Measurements from ENCODE around the gene ATXN1. TPM values are rescaled to one million over a fixed set of nuclear protein-coding genes. Genes with fewer than 3 reads are reported as not detected.

The ATXN1 gene
- total RNA-seq, 5 donors from 2014 or later (not counting 1 experiment from before 2014, with no cell fraction given), result 65.1 to 101 (median 77.5) TPM

DNA sequence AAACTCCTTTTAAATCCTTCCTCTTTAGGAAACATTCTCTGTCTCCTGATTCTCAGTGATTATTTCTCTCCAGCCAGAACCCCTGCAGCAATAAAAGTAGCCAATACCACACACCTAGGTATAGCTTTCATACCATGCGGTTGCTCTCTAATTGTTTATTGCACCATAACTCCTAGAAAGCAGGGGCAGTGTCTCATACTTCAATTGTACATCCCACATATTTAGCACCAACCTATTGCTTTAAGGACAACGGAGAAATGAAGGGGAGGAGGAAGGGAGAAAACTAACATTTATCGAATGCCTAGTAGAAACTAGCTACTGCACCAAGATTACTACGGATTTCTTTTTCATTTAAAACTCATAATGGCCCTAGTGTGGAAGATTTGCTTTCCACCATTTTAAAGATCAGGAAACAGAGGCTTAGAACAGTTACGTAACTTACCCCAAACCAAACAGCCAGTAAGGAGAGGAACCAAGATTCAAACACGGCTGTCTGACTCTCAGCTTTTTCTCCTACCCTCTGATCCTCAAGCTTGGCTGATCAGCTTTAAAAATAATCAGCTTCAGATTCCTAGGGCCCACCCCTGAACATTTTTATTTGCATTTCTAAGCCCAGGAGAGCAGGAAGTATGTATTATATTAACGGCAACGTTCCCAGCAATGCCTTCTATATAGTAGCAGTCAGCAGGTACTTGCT lies 43.4 kb upstream of the ATXN1 start:
- Histone ChIP-seq H3K4me1 (ENCODE audit: control insufficient read depth in 1 of 2, extremely low read depth in 1 of 2, insufficient read depth in 2 of 2, low read length in 2 of 2) (no peaks in the 10 kb centered on the region), H3K4me3 (ENCODE audit: control insufficient read depth in 1 of 2, extremely low read depth in 1 of 2, low read length in 1 of 2) (no peak overlapping the region), H3K9me3 (no peaks in the 10 kb centered on the region), H3K27ac (ENCODE audit: low read length) (no peak overlapping the region), H3K27me3 (replicated peaks in 1 of 2; ENCODE audit: control insufficient read depth in 2 of 2, extremely low read depth in 1 of 2, insufficient read depth in 2 of 2, low read length in 1 of 2) (no peaks in the 10 kb centered on the region), H3K36me3 (ENCODE audit: control insufficient read depth in 2 of 2, extremely low read depth in 1 of 2, insufficient read depth in 1 of 2, low read length in 1 of 2) (no peaks in the 10 kb centered on the region)
- ChIA-PET POLR2A (no interaction called here), CTCF (interaction anchor here in 1 of 2 donors (0.6 kb wide), 1 partner anchor 137 kb away, joined by 3 read pairs; no protein-coding TSS in a partner anchor)
- Mint-ChIP-seq H3K27me3 (no peaks in the 10 kb centered on the region), H3K4me3 (no peak overlapping the region), H3K27ac (no peak overlapping the region), H3K36me3 (no peaks in the 10 kb centered on the region), H3K4me1 (no peaks in the 10 kb centered on the region), H3K9me3 (peaks cover 0 to under 1% (median under 1%) of the 10 kb centered on the region in 3 donors)
- no peak for ATAC-seq (replicated peaks in 1 of 4)
- no peak for DNase-seq
- WGBS (ENCODE audit: insufficient coverage), result 90% methylated on average over 2 of the region's 8 CpGs

DNA sequence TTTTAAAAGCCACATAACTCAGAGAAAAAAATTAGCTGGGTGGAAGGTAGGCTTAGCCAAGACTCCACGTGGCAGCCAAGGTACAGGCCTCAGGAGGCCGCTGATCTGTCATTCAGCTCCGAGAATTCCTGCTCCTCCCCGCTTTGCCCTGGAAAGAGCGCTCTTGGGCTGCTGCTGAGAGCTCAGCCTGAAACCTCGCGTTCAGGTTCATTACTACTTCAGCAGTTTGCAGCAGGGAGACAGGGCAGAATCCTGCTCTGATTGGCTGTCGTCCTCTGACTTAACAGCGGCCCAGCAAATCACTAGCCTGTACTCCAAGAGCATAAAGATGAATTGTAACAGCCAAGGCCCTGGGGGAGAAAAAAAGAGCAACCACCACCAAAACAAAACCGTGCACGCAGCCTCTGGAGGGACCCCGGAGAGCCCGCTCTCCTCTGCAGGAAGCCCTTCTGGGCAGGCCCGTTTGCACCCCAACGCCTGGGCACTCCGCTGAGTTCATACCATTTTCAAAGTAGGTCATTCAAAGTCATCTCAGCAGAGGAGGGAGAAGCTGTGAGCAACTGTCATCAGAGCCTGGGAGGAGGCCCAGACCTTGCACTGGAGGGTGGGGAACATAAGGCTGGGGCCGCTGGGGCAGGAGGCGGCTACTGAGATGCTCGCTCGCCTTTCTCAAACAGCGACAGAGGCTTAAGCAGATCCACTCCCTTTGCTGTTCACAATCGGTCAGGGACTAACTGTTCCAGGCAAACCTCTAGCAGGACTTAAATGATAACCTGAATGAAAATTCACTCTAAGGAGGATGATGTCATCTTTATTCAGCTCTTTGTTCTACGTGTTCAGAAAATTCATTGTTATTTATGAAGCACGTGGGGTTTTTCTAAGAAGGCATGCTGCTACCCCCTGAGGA lies 42.3 kb upstream of the ATXN1 start:
- Mint-ChIP-seq H3K36me3 (no peaks in the 10 kb centered on the region), H3K9me3 (no peaks in the 10 kb centered on the region), H3K27me3 (no peaks in the 10 kb centered on the region), H3K4me3 (no peak overlapping the region), H3K4me1 (no peaks in the 10 kb centered on the region), H3K27ac (no peak overlapping the region)
- Histone ChIP-seq H3K4me1 (ENCODE audit: control insufficient read depth in 1 of 2, extremely low read depth in 1 of 2, insufficient read depth in 2 of 2, low read length in 2 of 2) (no peaks in the 10 kb centered on the region), H3K27ac (ENCODE audit: low read length) (no peak overlapping the region), H3K36me3 (ENCODE audit: control insufficient read depth in 2 of 2, extremely low read depth in 1 of 2, insufficient read depth in 1 of 2, low read length in 1 of 2) (no peaks in the 10 kb centered on the region), H3K4me3 (ENCODE audit: control insufficient read depth in 1 of 2, extremely low read depth in 1 of 2, low read length in 1 of 2) (no peak overlapping the region), H3K27me3 (replicated peaks in 1 of 2; ENCODE audit: control insufficient read depth in 2 of 2, extremely low read depth in 1 of 2, insufficient read depth in 2 of 2, low read length in 1 of 2) (no peaks in the 10 kb centered on the region), H3K9me3 (no peaks in the 10 kb centered on the region)
- 94% methylated on average over 20 of the region's 24 CpGs for WGBS (ENCODE audit: insufficient coverage)
- CTCF ChIA-PET, result no interaction called here
- POLR2A ChIA-PET, result no interaction called here
- DNase-seq (no peak), ATAC-seq (replicated peaks in 1 of 4) (no peak)

- H3K4me1 ChIP-seq (ENCODE audit: control insufficient read depth in 1 of 2, extremely low read depth in 1 of 2, insufficient read depth in 2 of 2, low read length in 2 of 2), result no peaks in the 10 kb centered on the region
- no peaks in the 10 kb centered on the region for H3K36me3 Mint-ChIP-seq
- no peaks in the 10 kb centered on the region for H3K4me1 Mint-ChIP-seq
- 90% methylated on average over 2 of the region's 2 CpGs for WGBS (ENCODE audit: insufficient coverage)
- no peaks in the 10 kb centered on the region for H3K9me3 Mint-ChIP-seq
- H3K9me3 ChIP-seq, result no peaks in the 10 kb centered on the region
- DNase-seq (no peak), ATAC-seq (replicated peaks in 1 of 4) (no peak)
- no peaks in the 10 kb centered on the region for H3K27me3 Mint-ChIP-seq
- no peaks in the 10 kb centered on the region for H3K27me3 ChIP-seq (replicated peaks in 1 of 2; ENCODE audit: control insufficient read depth in 2 of 2, extremely low read depth in 1 of 2, insufficient read depth in 2 of 2, low read length in 1 of 2)
- ChIA-PET POLR2A (no interaction called here), CTCF (no interaction called here)
- no peak overlapping the region for H3K27ac Mint-ChIP-seq
- no peak overlapping the region for H3K27ac ChIP-seq (ENCODE audit: low read length)
- H3K4me3 Mint-ChIP-seq, result no peak overlapping the region
- no peak overlapping the region for H3K4me3 ChIP-seq (ENCODE audit: control insufficient read depth in 1 of 2, extremely low read depth in 1 of 2, low read length in 1 of 2)
- H3K36me3 ChIP-seq (ENCODE audit: control insufficient read depth in 2 of 2, extremely low read depth in 1 of 2, insufficient read depth in 1 of 2, low read length in 1 of 2), result no peaks in the 10 kb centered on the region
Measured at GRCh38 chr6:16802071-16802470, 40.8 kb upstream of the ATXN1 start.

- H3K27ac ChIP-seq (ENCODE audit: low read length), result no peak overlapping the region
- H3K9me3 ChIP-seq, result no peaks in the 10 kb centered on the region
- H3K4me3 ChIP-seq (ENCODE audit: control insufficient read depth in 1 of 2, extremely low read depth in 1 of 2, low read length in 1 of 2), result no peak overlapping the region
- DNase-seq (no peak), ATAC-seq (replicated peaks in 1 of 4) (no peak)
- WGBS (ENCODE audit: insufficient coverage), result no CpG with 5 or more reads among the region's 2 CpGs
- Mint-ChIP-seq H3K4me1 (no peaks in the 10 kb centered on the region), H3K9me3 (no peaks in the 10 kb centered on the region), H3K36me3 (no peaks in the 10 kb centered on the region), H3K4me3 (no peak overlapping the region), H3K27ac (no peak overlapping the region), H3K27me3 (no peaks in the 10 kb centered on the region)
- H3K27me3 ChIP-seq (replicated peaks in 1 of 2; ENCODE audit: control insufficient read depth in 2 of 2, extremely low read depth in 1 of 2, insufficient read depth in 2 of 2, low read length in 1 of 2), result no peaks in the 10 kb centered on the region
- H3K36me3 ChIP-seq (ENCODE audit: control insufficient read depth in 2 of 2, extremely low read depth in 1 of 2, insufficient read depth in 1 of 2, low read length in 1 of 2), result no peaks in the 10 kb centered on the region
- no peaks in the 10 kb centered on the region for H3K4me1 ChIP-seq (ENCODE audit: control insufficient read depth in 1 of 2, extremely low read depth in 1 of 2, insufficient read depth in 2 of 2, low read length in 2 of 2)
- CTCF ChIA-PET, result no interaction called here
- POLR2A ChIA-PET, result no interaction called here
Measured at GRCh38 chr6:16800942-16801341, 39.7 kb upstream of the ATXN1 start.

DNA sequence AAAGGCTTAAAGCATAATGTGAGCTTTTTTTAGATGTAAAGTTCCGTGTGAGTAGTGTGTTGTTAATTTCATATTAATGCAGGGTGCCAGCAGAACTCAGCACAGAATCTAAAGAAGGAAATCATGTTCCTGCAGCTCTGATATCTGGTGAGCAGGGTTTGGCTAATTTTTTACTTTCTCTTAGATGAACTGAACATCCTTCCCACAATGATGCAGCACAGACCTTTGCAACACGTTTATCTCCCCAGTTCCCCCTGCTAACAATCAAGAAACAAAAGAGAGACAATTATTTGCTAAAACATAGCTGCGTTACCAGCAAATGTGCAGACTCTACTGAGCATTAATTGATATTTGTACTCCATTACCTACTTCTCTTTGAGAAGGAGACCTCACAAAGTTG lies 39.1 kb upstream of the ATXN1 start:
- Mint-ChIP-seq H3K27ac (no peak overlapping the region), H3K27me3 (no peaks in the 10 kb centered on the region), H3K4me1 (no peaks in the 10 kb centered on the region), H3K9me3 (no peaks in the 10 kb centered on the region), H3K4me3 (no peak overlapping the region), H3K36me3 (no peaks in the 10 kb centered on the region)
- Histone ChIP-seq H3K4me3 (ENCODE audit: control insufficient read depth in 1 of 2, extremely low read depth in 1 of 2, low read length in 1 of 2) (no peak overlapping the region), H3K4me1 (ENCODE audit: control insufficient read depth in 1 of 2, extremely low read depth in 1 of 2, insufficient read depth in 2 of 2, low read length in 2 of 2) (no peaks in the 10 kb centered on the region), H3K27ac (ENCODE audit: low read length) (no peak overlapping the region), H3K27me3 (replicated peaks in 1 of 2; ENCODE audit: control insufficient read depth in 2 of 2, extremely low read depth in 1 of 2, insufficient read depth in 2 of 2, low read length in 1 of 2) (no peaks in the 10 kb centered on the region), H3K36me3 (ENCODE audit: control insufficient read depth in 2 of 2, extremely low read depth in 1 of 2, insufficient read depth in 1 of 2, low read length in 1 of 2) (no peaks in the 10 kb centered on the region), H3K9me3 (no peaks in the 10 kb centered on the region)
- POLR2A ChIA-PET, result no interaction called here
- ATAC-seq (replicated peaks in 1 of 4) (no peak), DNase-seq (no peak)
- CTCF ChIA-PET, result no interaction called here
- WGBS (ENCODE audit: insufficient coverage), result no CpG with 5 or more reads among the region's 3 CpGs

DNA sequence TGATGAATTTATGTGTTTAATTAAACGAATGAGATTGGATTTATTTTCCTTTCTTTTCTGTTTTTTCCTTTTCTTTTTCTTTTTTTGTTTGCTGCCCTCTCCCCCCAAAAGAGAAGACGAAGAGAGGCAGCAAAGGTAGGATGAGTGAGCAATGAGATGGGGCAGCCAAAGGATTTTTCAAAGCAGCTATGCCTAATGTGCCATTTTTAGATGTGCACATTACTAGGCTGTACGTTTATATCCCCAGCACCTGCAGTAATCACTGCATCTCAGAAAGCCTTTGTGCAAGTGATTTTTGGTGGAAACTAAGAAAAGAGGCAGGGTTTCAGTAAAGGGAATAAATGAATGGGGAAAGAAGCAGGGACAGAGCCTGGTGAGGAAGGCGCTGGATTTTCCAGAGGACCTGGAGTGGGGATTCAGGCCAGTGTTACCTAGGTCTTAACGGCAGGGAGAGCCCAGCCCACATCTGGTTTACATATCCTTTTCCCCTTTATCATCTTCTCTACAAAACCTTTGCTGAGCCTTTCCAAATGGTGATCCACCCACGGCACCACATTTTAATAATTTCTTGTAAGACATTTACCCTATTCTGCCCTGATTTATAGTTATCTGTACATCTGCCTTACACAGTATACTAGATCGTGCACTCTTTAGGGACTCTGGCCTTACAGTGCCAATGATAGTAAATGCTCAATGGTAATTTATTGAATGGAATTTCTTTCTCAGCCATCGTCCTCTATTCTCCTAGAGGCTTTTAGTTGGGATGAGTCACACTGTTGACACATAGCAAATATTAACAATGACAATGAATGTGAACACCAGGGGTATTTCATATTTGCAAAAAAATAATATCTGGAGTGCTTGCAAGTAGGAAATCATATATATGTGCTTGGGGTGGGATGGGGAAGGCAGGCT lies 38.3 kb upstream of the ATXN1 start:
- Mint-ChIP-seq H3K9me3 (no peaks in the 10 kb centered on the region), H3K4me3 (no peak overlapping the region), H3K4me1 (no peaks in the 10 kb centered on the region), H3K27ac (no peak overlapping the region), H3K36me3 (no peaks in the 10 kb centered on the region), H3K27me3 (no peaks in the 10 kb centered on the region)
- no CpG with 5 or more reads among the region's 8 CpGs for WGBS (ENCODE audit: insufficient coverage)
- Histone ChIP-seq H3K36me3 (ENCODE audit: control insufficient read depth in 2 of 2, extremely low read depth in 1 of 2, insufficient read depth in 1 of 2, low read length in 1 of 2) (no peaks in the 10 kb centered on the region), H3K9me3 (no peaks in the 10 kb centered on the region), H3K4me1 (ENCODE audit: control insufficient read depth in 1 of 2, extremely low read depth in 1 of 2, insufficient read depth in 2 of 2, low read length in 2 of 2) (no peaks in the 10 kb centered on the region), H3K27ac (ENCODE audit: low read length) (no peak overlapping the region), H3K27me3 (replicated peaks in 1 of 2; ENCODE audit: control insufficient read depth in 2 of 2, extremely low read depth in 1 of 2, insufficient read depth in 2 of 2, low read length in 1 of 2) (no peaks in the 10 kb centered on the region), H3K4me3 (ENCODE audit: control insufficient read depth in 1 of 2, extremely low read depth in 1 of 2, low read length in 1 of 2) (no peak overlapping the region)
- DNase-seq (no peak), ATAC-seq (replicated peaks in 1 of 4) (no peak)
- POLR2A ChIA-PET, result no interaction called here
- CTCF ChIA-PET, result no interaction called here
